GM18508 (cell line): ENCODE data around the gene POGZ.

Source experiments
- ATAC-seq: cut with Tn5 transposase; IDR thresholded peaks from one replicate; pipeline ENCODE4 v1.9.1; 2021; ENCODE audit warnings: moderate number of reproducible peaks; ENCODE audit not compliant: insufficient read depth, unreplicated experiment

POGZ gene, protein sequence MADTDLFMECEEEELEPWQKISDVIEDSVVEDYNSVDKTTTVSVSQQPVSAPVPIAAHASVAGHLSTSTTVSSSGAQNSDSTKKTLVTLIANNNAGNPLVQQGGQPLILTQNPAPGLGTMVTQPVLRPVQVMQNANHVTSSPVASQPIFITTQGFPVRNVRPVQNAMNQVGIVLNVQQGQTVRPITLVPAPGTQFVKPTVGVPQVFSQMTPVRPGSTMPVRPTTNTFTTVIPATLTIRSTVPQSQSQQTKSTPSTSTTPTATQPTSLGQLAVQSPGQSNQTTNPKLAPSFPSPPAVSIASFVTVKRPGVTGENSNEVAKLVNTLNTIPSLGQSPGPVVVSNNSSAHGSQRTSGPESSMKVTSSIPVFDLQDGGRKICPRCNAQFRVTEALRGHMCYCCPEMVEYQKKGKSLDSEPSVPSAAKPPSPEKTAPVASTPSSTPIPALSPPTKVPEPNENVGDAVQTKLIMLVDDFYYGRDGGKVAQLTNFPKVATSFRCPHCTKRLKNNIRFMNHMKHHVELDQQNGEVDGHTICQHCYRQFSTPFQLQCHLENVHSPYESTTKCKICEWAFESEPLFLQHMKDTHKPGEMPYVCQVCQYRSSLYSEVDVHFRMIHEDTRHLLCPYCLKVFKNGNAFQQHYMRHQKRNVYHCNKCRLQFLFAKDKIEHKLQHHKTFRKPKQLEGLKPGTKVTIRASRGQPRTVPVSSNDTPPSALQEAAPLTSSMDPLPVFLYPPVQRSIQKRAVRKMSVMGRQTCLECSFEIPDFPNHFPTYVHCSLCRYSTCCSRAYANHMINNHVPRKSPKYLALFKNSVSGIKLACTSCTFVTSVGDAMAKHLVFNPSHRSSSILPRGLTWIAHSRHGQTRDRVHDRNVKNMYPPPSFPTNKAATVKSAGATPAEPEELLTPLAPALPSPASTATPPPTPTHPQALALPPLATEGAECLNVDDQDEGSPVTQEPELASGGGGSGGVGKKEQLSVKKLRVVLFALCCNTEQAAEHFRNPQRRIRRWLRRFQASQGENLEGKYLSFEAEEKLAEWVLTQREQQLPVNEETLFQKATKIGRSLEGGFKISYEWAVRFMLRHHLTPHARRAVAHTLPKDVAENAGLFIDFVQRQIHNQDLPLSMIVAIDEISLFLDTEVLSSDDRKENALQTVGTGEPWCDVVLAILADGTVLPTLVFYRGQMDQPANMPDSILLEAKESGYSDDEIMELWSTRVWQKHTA (N-terminal part only)

DNA sequence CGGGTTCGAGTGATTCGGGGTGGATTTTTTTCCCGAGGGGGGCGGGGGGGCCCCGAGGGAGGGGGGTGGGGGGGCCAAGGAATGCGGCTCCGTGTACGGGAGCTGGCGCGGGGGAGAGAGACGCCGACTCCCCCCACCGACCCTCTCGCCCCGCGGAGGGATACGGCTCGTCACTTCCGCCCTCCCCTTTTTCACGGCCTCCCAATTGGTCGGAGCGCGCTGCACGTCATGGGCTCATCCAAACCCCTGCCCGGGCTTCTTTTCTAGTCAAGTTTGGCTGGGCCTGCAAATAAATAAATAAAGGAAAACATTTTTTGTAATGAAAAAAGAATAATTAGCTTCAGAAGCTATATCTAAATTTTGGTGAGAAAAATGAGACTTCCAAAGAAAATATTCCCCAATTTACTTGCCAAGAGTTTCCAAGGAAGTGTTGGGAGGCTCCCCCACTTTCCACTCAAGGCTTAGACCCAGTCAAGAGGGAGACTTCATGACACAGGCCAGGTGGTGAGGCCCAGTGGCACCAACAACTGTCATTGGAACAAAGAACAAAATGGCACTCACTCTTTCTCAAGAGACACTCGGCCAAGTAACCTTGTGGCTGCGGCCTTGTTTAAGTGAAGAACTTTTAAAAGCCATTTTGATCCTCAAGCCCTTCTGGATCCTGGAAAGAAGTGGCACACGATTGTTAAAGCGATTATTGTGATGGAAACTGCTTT is at the start of gene POGZ:
TSS of gene POGZ (minus strand) at position 164 of the 716 bp plus-strand sequence. CDS start 17,290 bp downstream, outside the sequence.
- no peak for ATAC-seq

DNA sequence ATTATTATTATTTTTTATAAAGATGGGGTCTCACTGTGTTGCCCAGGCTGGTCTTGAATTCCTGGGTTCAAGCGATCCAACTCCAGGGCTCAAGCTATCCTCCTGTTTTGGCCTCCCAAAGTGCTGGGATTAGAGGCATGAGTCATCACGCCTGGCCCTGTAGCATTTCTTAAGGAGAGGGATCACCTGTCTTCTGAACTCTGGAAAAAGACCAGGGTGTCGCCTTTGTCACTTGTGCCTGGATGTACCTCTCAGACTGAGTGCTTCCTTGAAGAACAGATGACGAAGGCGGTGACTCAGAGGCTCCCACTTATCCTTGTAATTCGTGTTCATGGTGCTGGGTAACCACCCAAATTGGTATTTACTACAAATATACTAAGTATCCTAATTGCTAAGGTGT is 49.5 kb upstream of the POGZ start:
- ATAC-seq = no peak

DNA sequence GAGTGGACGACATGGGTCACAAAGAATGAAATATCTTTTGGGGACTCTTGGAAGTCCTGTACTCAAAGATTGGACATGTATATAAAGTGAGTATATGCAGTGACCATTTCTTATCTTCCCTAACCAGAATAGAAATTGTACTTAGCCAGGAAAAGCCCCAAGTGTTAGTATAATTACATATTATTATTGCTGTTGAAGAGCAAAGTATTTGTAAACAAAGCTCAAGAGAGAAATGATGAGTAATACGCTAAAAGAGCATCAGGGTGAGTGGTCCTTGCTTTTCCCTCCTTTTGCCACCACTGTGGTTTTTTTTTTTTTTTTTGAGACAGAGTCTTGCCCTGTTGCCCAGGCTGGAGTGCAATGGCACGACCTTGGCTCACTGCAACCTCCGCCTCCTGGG is 45.5 kb upstream of the POGZ start:
- no peak for ATAC-seq

DNA sequence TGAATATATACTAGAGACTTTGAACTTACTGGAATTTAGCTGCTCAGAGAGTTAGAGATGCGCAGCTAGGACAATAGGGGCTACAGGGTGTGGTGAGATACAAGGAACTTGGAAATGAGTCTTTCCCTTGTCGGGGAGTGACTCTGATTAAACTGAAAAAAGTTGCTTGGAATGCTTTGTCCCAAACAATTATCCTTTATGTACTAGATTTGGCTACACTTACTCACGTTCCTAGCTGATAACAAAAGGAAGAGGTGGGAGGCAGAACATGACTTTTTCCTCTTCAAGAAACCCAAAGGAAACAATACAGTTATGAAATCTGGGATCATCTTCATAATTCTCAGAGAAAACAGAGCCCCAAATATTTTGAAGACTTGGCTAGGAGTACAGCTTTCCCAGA is 45.0 kb upstream of the POGZ start:
- no peak for ATAC-seq

DNA sequence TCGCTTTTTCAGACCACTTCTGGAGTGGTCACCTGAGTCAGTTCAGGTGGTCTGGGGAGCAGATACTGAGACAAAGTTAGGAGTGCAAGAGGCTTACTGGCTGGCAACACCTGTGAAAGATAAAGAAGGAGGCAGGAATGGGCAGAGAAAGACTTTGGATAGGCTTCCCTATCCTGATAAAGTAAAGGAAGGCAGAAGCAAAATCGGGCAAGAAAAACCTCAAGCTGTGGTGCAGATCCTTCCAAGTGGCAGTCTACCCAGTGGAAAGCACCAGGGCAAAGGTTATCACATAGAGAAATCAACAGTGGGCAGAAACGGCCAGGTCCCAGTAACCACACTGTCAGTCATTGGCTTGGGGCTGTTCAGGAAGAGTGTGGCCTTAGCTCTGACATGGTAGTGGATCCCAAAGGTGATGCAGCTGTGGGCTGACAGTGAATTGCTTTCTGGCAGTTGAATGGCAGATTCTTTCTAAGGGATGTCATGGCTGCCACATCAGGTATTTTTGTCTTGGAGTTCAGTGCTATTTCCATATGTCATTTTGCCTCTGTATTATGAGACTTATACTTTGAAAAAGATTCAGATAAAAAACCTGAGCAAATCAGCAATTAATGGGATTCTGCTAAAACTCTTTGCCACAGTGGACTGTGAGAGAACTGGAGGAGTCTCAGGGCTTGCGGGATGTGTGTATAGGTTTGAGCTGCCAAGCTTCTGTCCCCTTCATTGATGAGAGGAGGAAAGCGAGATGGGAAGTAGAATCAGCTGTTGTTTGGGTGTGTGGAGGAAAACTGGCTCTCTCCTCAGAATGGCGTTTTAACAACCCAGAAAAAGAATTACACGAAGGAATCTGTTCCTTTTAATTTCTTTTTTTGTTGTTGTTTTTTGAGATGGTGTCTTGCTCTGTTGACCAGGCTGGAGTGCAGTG is 43.8 kb upstream of the POGZ start:
- ATAC-seq = no peak

DNA sequence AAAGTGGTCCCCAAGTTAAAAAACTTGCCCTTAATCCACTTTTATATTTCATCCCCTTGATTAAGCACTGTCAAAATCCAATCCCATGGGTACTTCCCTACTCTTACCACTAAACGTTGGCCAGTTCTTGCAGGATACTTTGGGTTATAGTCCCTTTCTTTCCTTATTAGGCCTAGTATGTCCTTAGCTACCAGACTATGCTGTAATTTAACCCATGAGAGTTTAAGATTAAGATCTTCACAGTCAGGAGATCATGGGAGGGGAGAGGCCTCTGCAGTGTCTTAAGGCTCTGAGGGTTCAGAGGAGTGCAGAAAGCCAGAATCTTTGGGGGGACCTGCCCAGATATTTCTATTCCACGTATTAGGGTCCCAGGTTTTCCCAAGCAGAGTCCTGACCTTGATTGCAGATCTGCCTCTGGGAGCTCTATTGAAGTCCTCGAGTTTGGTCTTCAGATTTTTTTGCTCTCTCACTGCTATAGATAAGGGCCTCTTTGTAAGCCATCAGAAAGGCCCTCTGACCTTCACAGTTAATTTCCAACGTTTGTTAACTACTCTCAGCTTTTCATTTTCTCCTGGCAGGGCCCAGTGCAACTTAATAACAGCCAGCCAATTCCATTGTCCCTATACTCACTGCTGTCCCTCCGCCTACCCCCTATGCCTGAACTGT is 42.9 kb upstream of the POGZ start:
- ATAC-seq = no peak

DNA sequence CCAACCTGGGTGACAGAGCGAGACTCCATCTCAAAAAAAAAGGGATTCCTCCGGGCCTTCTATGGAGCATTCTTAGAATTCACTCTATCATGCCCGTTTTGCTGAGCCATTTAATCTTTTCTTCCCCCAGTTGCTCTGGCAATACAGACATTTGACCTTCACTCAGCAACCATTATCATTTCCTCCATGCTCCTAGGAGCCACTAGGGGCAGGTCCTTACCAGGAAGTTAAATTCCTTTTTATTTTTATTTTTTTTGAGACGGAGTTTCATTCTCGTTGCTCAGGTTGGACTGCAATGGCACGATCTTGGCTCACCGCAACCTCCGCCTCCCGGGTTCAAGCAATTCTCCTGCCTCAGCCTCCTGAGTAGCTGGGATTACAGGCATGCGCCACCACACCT is 42.2 kb upstream of the POGZ start:
- ATAC-seq = no peak

DNA sequence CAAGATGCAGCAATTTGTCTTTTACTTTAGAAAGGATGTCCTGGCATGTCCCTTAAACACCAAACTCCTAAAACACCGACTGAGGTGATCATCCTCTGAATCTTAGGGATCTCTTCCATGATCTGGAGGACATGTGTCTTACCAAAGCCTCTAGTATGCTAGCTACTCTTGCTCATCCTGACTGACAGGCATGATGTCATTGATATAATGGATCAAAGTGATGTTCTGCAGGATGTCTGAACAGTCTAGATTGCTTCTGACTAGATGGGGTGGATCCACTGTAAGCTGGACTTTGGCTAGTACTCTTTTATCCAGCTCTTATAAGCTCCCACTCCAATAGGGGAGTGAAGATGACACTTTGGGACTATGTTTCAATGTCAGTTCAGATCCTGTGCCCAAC is 40.6 kb upstream of the POGZ start:
- ATAC-seq = no peak

DNA sequence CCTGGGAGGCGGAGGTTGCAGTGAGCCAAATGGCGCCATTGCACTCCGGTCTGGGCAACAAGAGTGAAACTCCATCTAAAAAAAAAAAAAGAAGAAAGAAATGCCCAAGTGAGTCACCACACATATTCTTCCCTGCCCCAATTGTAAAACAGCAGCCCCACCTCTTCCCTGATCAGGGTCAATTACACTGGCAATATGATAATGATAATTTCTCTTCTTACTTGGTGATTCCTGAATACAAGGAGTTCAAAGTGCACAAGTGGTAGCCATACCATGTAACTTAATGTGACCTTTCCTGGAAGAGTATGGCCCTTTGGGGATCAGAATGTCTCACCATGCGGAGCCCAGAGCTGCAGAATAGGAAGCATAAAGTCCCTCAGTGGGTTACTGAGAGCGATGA is 40.1 kb upstream of the POGZ start:
- no peak for ATAC-seq

DNA sequence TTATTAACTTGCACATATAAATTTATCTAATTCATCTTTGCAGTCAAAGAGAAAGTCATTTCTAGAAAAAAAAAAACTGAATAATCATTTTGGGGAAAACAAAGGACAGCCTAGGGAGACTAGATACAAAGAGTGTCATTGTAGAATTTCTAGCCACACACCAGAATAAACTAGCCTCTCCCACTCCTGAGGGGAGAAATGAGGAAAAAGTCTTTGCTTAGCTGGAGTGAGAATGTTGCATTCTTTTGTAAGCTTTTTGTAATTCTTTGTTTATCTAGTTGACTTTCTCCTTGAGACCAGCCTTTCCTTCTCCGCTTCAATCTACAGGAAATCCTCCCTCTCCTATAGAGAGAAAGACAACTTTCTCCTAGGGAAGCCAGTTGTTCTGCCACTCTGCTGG is 36.0 kb upstream of the POGZ start:
- no peak for ATAC-seq

DNA sequence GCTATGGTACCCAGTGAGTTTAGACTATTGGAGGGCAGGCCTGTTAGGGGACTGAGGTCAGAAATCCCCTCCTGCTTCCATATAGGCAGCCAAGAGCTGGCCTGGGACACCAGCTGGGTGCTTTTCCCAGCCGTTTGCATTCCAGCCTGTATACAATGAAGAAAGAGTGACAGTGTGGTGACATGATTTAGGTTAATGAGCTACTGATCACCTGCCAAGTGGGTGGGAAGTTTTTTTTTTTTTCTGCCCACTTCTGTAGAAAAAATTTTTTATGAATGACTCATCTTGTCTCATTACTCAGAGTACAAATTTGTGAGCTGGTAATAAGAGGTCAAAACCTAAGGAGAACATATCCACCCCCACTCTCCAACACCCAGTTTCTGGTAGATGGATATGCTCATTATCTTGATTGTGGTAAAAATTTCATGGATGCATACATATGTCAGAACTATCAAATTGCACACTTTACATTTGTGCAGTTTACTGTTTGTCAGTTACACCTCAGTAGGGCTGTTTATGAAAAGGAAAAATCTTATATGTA is 35.5 kb upstream of the POGZ start:
- no peak for ATAC-seq

DNA sequence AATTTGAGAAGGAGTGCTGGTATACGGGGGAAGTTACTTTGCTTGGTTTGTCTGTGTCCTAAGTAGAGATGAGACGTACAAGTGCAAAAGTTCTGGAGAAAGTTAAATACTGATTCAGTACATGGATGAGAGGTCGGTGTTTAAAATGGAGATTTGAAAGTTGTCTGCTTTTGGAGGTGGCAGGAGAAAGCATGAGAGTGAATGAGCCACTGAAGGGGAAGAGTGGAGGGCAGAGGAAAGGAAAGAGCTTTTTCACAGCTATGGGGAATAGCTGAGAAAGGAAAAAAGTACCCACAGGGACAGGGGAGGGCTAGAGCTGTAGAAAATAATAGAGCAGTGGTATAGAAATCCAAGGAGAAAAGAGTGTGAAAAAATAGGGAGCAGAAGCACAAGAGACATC is 33.7 kb upstream of the POGZ start:
- no peak for ATAC-seq

DNA sequence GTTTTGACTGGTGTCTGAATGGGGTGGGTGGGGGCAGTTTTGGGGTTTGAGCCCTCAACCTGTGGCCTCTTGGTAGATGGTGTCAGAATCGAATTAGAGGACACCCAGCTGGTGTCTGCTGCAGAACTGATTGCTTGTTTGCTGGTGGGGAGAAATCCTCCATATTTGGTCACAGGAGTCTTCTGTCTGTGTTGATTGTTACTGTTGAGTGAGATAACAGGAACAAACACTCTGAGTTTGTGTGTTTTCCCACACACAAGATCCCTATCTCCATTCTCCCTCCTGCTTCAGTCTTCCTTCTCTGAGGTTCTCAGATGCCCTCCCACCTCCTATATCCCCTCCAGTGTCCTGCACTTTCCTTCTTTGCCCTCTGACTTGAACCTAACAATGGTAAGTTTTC is 32.8 kb upstream of the POGZ start:
- no peak for ATAC-seq

DNA sequence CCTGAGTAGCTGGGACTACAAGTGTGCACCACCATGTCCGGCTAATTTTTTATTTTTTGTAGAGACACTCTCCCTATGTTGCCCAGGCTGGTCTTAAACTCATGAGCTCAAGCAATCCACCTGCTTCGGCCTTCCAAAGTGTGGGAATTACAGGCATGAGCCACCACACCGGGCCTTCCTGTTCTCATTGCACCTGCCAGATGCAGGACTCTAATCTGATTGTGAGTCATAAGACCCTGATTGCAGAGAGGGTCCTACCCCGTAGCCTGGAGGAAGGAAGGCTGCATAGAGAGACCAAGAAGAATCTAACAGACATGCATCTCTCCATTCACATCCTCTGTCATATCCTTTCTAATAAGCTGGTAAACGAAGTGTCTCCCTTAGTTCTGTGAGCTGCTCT is 32.3 kb upstream of the POGZ start:
- no peak for ATAC-seq

DNA sequence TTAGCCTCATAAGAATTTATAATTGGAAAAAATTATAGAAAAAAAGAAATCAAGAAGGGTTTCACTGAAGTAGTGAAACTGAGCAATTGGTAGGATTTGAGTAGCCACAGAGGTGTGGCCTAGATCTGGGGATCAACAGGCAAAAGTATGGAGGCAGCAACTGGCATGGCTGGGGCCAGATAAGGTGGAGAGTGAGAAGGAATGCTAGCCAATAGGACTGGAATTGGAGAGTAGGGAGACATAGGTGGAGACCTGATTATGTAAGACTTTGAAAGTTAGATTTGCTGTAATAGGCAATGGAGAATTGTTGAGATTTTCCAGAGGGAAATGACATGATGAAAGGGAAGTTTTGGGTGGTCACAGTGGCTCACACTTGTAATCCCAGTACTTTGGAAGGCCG is 27.3 kb upstream of the POGZ start:
- ATAC-seq = no peak

DNA sequence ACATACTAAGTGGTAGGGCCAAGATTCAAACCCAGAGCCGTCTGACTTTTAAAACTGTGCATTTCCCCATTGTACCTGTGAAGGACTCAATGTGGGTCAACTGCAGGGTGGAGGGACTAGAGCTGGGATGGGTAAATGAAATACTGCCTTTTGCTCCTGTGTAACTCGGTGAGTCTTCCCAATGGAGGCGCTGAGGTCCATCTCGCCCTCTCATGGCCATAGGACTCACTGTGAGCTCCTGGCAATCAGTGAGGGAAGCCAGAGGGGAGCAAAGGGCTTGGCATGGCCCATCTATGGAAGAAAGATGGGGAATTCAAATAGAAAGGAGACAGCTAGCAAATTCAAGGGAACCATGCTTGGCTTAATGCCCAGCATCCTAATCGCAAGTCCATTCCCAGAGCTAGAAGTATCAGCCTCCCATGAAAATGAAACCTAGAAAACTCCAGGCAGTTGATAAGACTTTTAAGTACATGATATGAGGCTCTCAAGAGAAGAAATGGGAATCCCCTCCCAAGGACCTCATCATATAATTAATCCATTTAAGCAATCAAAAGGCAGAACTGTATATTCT is 26.5 kb upstream of the POGZ start:
- no peak for ATAC-seq

DNA sequence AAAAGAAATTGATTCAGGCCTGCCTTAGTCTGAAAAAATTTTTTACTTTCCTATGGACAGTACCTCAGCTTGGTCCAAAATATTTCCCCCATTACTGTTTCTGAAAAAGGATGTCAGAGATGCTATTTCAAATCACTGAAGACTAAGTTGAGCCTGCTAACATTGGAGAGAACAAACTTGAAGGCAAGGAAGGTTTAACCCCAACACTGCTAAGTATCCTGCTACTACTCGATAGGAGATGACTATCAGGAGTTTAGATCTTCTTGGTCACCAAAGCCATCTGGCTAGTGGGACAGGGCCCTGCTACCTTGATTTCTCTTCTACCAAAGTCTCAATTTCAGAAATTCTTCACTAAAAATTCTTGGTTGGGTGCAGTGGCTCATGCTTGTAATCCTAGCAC is 22.7 kb upstream of the POGZ start:
- no peak for ATAC-seq

DNA sequence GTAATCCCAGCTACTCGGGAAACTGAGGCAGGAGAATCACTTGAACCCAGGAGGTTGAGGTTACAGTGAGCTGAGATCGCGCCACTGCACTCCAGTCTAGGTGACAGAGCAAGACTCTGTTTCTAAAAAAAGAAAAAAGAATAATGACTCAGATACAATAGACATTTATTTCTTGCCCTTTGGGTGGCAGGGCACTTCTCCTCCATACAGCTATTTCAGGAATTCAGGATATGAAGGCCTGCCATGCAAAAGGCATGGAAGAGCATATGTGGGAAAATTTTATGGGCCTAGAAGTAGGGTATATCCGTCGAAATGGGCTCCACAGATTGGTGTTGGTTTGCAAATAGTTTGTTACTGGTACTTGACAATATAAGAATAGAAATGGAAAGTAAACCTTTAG is 20.2 kb upstream of the POGZ start:
- ATAC-seq = no peak
